Small intestine (tissue), 7 donors: ENCODE data around the gene CACNA2D3. TPM values are rescaled to one million over a fixed set of nuclear protein-coding genes. Genes with fewer than 3 reads are reported as not detected.

Experiments
- DNase-seq, 2 donors: peaks; one replicate each; pipeline versions ENCODE4 v3.0.0 to v3.0.0-alpha.2; 2013
- FAIRE-seq: peaks from 2 replicates; lab custom pipeline; 2012; peaks lifted over from hg19 to GRCh38; lab: Jason Lieb, UNC
- H3K27ac ChIP-seq, 3 donors: one replicate each; pipeline ENCODE4 v1.5.1; 2013; ENCODE audit warnings: low read length in 2 of 3, mild to moderate bottlenecking in 2 of 3, control low read depth in 1 of 3, inconsistent platforms in 1 of 3, low read depth in 1 of 3, moderate library complexity in 1 of 3
- H3K27me3 ChIP-seq, 3 donors: one replicate each; pipeline ENCODE4 v1.6.1; 2013; ENCODE audit warnings: low read length in 3 of 3, inconsistent platforms in 1 of 3; ENCODE audit not compliant: control insufficient read depth in 3 of 3, insufficient read depth in 3 of 3
- H3K36me3 ChIP-seq, 3 donors: one replicate each; pipeline ENCODE4 v1.6.1; 2013; ENCODE audit warnings: low read length in 3 of 3, inconsistent platforms in 1 of 3, low read depth in 1 of 3, mild to moderate bottlenecking in 1 of 3, moderate library complexity in 1 of 3; ENCODE audit not compliant: control insufficient read depth in 3 of 3, insufficient read depth in 2 of 3
- H3K4me1 ChIP-seq, 3 donors: one replicate each; pipeline ENCODE4 v1.6.1; 2013; ENCODE audit warnings: low read length in 2 of 3, inconsistent platforms in 1 of 3, low read depth in 1 of 3, mild to moderate bottlenecking in 1 of 3, moderate library complexity in 1 of 3; ENCODE audit not compliant: control insufficient read depth in 3 of 3, insufficient read depth in 2 of 3
- H3K4me3 ChIP-seq, 3 donors: one replicate each; pipeline ENCODE4 v1.5.1; 2013; ENCODE audit warnings: low read length in 3 of 3, control low read depth in 1 of 3, inconsistent platforms in 1 of 3, low read depth in 1 of 3, mild to moderate bottlenecking in 1 of 3, moderate library complexity in 1 of 3
- H3K9me3 ChIP-seq, 2 donors: one replicate each; pipeline ENCODE4 v1.6.1; 2013; ENCODE audit warnings: low read depth in 1 of 2, low read length in 1 of 2; ENCODE audit not compliant: control insufficient read depth in 2 of 2, insufficient read depth in 1 of 2
- WGBS, 3 donors: extraction: QIAGEN DNeasy Blood & Tissue Kit; methylation state at CpG; one replicate each; pipeline ENCODE4 v1.1.7; 2013; 5-methylcytosine and 5-hydroxymethylcytosine counted together
- polyA plus RNA-seq, 4 donors: library from polyadenylated mRNA; stranded (reverse) in 3 of 4; unstranded in 1 of 4; fragments of 200-250 nt in 3 of 4; fragments of 120-200 nt in 1 of 4; gene quantifications; one replicate each; pipeline versions ENCODE4 v1.2.1 to v1.2.3, GENCODE V29; 2013
- donor health status: healthy with polysubstance abuse.
- donor health status: control.
- donor health status: control.
- donor health status: Bipolar disorder and iron deficiency.
- donor health status: healthy.

CACNA2D3 gene
- polyA plus RNA-seq, 4 donors, result 0.27 to 0.61 TPM; not detected in 2

- Histone ChIP-seq H3K27ac (no peak overlapping the region), H3K27me3 (no peaks in the 10 kb centered on the region), H3K4me1 (no peaks in the 10 kb centered on the region), H3K36me3 (no peaks in the 10 kb centered on the region), H3K4me3 (no peak overlapping the region), H3K9me3 (no peaks in the 10 kb centered on the region)
- 77 to 85% (median 79%) methylated on average over 3 of the region's 3 CpGs for WGBS, 3 donors
- no peak for DNase-seq
- no peak for FAIRE-seq
Observed at GRCh38 chr3:54567949-54568348, 445.6 kb downstream of the CACNA2D3 start.

GRCh38 chr3:54570008-54570407 is 447.7 kb downstream of the CACNA2D3 start:
- no peak overlapping the region for H3K27ac ChIP-seq
- H3K9me3 ChIP-seq, result no peaks in the 10 kb centered on the region
- H3K4me1 ChIP-seq, result no peaks in the 10 kb centered on the region
- H3K27me3 ChIP-seq, result no peaks in the 10 kb centered on the region
- 83 to 88% (median 87%) methylated on average over 7 of the region's 7 CpGs for WGBS, 3 donors
- H3K36me3 ChIP-seq, result no peaks in the 10 kb centered on the region
- DNase-seq, result no peak
- no peak overlapping the region for H3K4me3 ChIP-seq
- no peak for FAIRE-seq

GRCh38 chr3:54572197-54572895 is 450.0 kb downstream of the CACNA2D3 start:
- DNase-seq (no peak), FAIRE-seq (no peak)
- WGBS, 3 donors, result 73 to 86% (median 73%) methylated on average over 5 of the region's 5 CpGs
- no peaks in the 10 kb centered on the region for H3K4me1 ChIP-seq
- H3K27ac ChIP-seq, result no peak overlapping the region
- no peaks in the 10 kb centered on the region for H3K36me3 ChIP-seq
- H3K4me3 ChIP-seq, result no peak overlapping the region
- no peaks in the 10 kb centered on the region for H3K27me3 ChIP-seq
- H3K9me3 ChIP-seq, result no peaks in the 10 kb centered on the region

GRCh38 chr3:54573858-54574257 is 451.5 kb downstream of the CACNA2D3 start:
- FAIRE-seq (no peak), DNase-seq (no peak)
- Histone ChIP-seq H3K4me1 (no peaks in the 10 kb centered on the region), H3K27me3 (no peaks in the 10 kb centered on the region), H3K4me3 (no peak overlapping the region), H3K36me3 (no peaks in the 10 kb centered on the region), H3K27ac (no peak overlapping the region), H3K9me3 (no peaks in the 10 kb centered on the region)
- WGBS, 3 donors, result 66 to 72% (median 70%) methylated on average over 8 of the region's 8 CpGs

GRCh38 chr3:54574906-54575617 is 452.7 kb downstream of the CACNA2D3 start:
- WGBS, 3 donors, result 91 to 93% (median 92%) methylated on average over 6 of the region's 6 CpGs
- H3K4me3 ChIP-seq, result no peak overlapping the region
- no peak for DNase-seq
- no peaks in the 10 kb centered on the region for H3K9me3 ChIP-seq
- H3K36me3 ChIP-seq, result no peaks in the 10 kb centered on the region
- H3K27ac ChIP-seq, result no peak overlapping the region
- H3K27me3 ChIP-seq, result no peaks in the 10 kb centered on the region
- no peaks in the 10 kb centered on the region for H3K4me1 ChIP-seq
- FAIRE-seq, result no peak

GRCh38 chr3:54575618-54575960 is 453.2 kb downstream of the CACNA2D3 start:
- Histone ChIP-seq H3K4me1 (no peaks in the 10 kb centered on the region), H3K36me3 (no peaks in the 10 kb centered on the region), H3K4me3 (no peak overlapping the region), H3K27me3 (no peaks in the 10 kb centered on the region), H3K27ac (no peak overlapping the region), H3K9me3 (no peaks in the 10 kb centered on the region)
- DNase-seq (no peak), FAIRE-seq (no peak)
- 49 to 54% (median 50%) methylated on average over 3 of the region's 3 CpGs for WGBS, 3 donors

- 74 to 96% (median 91%) methylated on average over 3 of the region's 3 CpGs for WGBS, 3 donors
- H3K27me3 ChIP-seq, result no peaks in the 10 kb centered on the region
- no peak overlapping the region for H3K4me3 ChIP-seq
- no peaks in the 10 kb centered on the region for H3K4me1 ChIP-seq
- no peak overlapping the region for H3K27ac ChIP-seq
- no peaks in the 10 kb centered on the region for H3K9me3 ChIP-seq
- no peak for DNase-seq
- H3K36me3 ChIP-seq, result no peaks in the 10 kb centered on the region
- no peak for FAIRE-seq
Observed at GRCh38 chr3:54577313-54577712, 455.0 kb downstream of the CACNA2D3 start.

- H3K27ac ChIP-seq, result no peak overlapping the region
- no peaks in the 10 kb centered on the region for H3K27me3 ChIP-seq
- no peak overlapping the region for H3K4me3 ChIP-seq
- no peaks in the 10 kb centered on the region for H3K4me1 ChIP-seq
- no peaks in the 10 kb centered on the region for H3K36me3 ChIP-seq
- DNase-seq, result no peak
- no peak for FAIRE-seq
- no peaks in the 10 kb centered on the region for H3K9me3 ChIP-seq
- WGBS, 3 donors, result 77 to 89% (median 89%) methylated on average over 7 of the region's 7 CpGs
Observed at GRCh38 chr3:54578417-54578816, 456.1 kb downstream of the CACNA2D3 start.
